SHP77 treated with DMSO at 0.1 percent for 48 hours (cell line): ENCODE results near the gene GAN.
A peak's percentile ranks its signal among the peaks of the same experiment; 100 is the strongest.
"Not testable (repeated sequence)": the region's sequence is repeated elsewhere in the genome, so short reads cannot be mapped to it uniquely, and the experiment has no call there.

Source experiments
- DNase-seq: peaks from one replicate; lab custom pipeline; 2025; lab: John Stamatoyannopoulos, UW

The GAN gene

DNA sequence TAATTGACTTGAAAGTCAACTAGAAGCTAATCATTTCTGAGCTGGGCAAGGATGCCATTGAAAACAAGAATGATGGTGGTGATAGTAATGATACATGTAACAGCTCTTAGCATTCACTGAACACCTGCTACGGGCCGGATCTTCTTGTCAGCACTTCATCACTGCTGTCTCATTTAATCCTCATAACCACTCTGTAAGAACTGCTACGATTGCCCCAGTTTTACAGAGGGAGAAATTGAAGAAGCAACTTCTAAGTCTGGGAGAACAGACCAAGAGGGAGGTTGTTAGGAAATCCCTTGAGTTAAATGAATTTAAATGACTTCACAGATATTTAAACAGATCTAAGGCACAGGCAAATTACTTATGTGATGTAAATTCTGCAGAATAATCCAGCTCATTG, 7.0 kb upstream of the GAN start:
- DNase-seq: no peak

GRCh38 chr16:81310045-81310644, 4.6 kb upstream of the GAN start:
- no peak for DNase-seq

DNA sequence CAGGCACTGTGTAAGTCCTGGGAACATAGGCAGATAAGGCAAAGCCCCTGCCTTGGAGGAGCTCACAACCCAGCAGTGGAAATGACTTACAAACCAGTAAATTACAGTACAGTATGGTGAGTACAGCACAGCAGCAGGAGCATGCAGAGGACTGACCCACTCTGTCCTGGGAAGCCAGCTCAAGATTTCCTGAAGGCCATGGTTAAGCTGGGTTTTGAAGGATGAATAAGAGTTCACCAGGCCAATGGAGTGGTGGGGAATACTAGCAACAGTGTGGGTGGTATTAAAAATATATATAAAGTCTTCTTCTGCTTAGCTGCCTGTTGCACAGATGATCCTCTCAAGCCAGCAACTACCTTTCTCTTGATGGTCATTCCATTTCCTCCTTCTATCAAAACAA, 3.0 kb upstream of the GAN start:
- no peak for DNase-seq

DNA sequence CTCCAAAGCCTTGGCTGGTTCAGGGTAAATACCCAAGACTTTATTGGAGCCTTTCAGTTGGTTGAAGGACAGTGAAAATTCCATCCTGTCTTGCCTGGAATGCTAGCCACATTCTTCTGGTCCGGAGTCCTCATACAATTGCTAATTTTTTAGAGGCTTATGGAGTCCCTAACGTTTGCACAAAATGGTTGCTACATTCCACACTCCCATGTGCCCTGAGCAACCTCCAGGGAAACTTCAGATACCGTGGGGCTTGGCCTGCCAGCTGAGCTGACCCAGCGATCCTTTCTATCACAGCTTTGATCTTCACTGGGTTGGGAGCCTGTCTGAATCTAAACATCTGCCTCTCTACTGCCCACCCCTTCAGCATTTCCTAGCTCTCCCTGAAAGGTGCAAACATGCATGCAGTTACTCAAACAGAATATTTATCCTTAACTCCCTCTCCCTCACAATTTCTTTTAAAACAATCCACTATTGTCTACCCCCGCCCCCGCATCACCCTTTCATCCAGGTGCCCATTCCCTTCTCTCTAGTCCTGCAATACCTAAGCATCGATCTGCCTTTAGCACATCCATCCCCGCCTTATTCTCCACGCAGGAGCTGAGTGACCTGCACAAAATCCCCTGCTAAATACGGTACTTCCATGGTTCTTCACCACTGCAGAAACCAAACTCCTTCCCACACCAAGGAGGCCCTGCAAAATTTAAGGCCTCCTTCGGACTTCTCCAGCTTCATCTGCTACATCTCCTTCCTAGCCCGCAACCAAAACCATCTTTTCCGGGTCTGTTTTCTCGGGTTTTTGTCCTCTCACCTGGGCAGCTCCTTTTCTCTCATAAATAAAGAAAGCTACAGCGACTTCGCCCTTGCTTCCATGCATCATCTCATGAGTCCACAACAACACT, 810 bp upstream of the GAN start:
- peak; percentile 9 for DNase-seq

- DNase-seq: peak; percentile 5
These were observed 761 bp downstream of the GAN start for GRCh38 chr16:81315271-81316175.

- DNase-seq: no peak
These were observed 1.4 kb downstream of the GAN start for GRCh38 chr16:81316176-81316496.

DNA sequence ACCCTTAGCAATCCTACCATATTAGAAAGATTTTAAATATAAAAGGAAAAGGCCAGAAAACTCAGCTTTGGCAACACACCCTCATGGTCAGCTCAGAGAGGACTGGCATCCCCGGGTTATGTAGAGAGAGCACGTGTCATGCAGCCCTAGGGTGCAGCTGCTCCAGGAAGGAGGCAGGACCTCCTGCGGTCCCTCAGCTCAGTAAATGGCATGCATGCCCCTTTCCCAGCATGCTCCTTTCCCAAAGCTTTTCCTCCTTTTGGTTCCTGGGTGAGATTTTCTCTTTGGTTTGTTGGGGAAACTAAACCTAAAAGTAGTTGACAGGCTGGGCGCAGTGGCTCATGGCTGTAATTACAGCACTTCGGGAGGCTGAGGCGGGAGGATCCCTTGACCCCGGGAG, 3.9 kb downstream of the GAN start:
- DNase-seq: no peak

- no peak for DNase-seq
These were observed 4.6 kb downstream of the GAN start for GRCh38 chr16:81319221-81319912.

GRCh38 chr16:81321039-81321438, 6.3 kb downstream of the GAN start:
- DNase-seq: no peak

GRCh38 chr16:81321536-81321935, 6.8 kb downstream of the GAN start:
- DNase-seq: no peak

DNA sequence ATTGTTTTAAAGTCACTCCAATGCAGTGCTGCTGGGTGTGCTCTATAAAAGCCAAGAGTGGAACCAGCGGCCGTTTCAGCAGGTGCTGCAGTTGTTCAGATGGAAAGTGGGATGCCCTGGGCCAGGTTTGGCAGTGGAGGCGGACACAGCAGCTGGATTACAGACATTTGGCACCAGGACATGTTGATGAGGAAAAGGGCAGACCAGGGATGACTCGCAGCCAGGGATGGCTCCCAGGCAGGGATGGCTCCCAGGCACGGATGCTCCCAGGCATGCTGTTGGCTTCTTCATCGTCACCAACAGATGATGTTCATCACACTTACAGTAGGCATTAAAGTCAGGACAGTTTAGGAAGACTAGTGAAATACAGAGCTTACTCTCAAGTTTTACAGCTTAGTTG, 10.0 kb downstream of the GAN start:
- no peak for DNase-seq

DNA sequence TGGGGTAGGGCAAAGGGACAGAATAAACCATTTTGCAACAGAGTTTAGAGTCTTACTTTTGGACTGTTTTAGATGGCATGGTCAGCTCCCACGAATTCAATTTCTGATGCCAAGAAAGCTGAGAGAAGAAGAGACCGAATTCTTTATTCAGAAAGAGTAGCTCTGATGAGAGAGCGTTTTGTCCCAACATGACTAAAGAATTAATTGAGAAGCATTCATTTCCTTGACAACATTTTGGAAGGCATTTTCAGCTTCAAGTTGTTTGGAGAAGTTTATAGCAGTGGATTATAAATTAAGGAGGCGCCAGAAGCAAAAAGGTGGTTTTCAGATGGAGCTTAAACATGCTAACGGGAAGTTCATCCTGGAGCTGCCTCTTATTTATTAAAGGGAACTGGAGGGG, 12.2 kb downstream of the GAN start:
- DNase-seq: no peak

DNA sequence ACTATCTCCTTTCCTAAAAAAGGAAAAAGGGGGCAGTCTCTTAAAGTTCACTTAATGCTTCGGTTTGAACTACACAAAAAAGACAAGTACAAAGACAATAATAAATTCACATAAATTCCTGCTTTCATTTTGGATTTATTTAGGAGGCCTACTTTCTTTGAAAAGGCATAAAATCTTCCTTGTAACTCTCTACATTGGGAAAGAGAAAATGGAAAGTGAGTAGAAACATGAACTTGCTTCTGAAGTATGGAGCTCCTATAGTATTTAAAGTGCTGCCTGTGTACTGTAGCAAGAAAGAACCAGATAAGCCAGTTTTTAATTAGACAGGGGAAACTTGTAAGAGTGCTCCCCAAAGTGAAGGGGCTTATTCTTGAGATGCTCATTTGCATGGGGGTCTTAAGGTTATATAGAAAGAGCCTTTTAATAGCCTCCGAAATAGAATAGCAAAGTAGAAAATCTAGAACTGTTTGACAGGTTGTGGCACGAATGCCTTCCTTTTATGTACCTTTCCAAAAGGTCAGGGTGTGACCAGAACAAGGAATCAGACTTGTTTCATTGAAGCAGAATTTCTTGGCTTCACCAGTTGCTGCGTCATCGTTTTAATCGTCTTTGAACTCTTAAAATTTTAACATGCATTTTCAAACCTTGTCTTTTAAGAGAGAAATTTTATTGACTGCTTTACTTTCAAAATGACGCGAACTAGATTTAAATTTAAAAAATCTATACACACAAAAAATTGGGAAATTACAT, 12.9 kb downstream of the GAN start:
- DNase-seq: no peak

DNA sequence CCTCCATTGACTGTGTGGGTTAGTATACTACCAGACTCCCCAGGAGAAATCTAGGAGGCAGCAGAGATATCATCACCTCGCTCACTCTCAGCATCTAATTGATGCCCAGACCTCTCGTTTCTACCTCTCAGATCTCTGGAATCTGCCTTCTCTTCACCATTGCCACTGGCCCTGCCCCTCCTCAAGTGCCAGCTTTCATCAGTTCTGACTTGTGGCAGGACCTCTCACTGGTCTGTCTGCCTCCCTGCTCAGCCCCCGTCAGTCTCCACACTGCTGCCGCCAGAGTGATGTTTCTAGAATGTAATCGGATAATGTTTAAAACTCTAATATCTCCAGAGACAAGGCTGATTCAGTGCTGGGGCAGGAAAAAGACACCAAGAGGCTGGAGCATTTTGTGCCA, 15.2 kb downstream of the GAN start:
- DNase-seq: no peak

DNA sequence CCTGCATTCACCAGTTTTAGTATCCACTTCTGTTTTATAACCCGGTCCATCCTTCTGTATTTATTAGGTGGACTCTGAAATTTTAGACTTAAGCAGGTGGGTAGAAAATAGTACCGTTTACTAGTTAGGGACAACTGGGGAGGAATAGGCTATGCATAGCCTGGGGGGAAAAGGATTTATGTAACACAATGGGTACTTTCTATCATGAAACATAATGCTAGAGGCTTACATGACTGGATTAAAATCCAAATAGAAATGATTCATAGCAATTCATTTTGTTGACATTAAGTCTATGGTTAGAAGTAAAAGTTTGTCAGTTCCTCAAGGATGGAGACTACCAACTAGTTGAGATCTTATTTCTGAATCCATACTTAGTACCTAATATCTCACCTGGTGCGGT, 18.6 kb downstream of the GAN start:
- DNase-seq: no peak

DNA sequence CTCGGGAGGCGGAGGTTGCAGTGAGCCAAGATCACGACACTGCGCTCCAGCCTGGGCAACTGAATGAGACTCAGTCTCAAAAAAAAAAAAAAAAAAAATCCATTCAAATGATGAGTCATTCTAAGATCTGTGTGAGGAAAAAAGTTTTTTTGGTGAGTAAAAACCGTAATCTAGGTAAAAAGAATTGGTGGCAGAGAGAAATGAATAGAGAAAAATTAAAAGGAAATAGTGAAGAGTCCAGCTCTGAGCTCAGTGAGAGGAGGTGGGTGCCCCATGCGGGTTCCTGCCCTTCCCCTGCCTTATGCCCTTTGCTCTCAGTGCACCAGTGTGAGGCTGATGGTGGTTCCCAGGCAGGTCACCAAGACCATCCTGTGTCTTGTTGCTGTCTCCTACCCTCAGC, 20.9 kb downstream of the GAN start:
- DNase-seq: no peak

DNA sequence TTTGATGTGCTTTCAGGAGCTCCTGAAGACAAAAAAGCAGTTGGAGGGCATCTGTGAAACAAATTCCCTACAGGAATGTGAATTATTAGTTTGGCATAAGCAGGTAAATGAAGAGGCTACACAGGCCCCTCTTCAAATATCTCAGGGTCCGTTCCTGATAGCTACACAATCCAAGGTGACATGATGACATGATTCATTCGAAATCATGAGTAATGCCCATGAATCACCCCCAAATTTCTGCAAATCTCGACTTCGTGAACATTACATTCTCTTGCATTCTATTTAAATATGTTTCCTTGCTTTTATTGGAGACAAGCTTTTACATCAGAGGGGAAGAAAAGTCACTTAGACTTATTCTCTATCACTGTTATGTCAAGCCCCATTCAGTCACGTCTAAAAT, 22.3 kb downstream of the GAN start:
- no peak for DNase-seq

GRCh38 chr16:81345172-81345571, 30.4 kb downstream of the GAN start:
- not testable (repeated sequence) for DNase-seq

GRCh38 chr16:81347425-81347824, 32.7 kb downstream of the GAN start:
- no peak for DNase-seq

GRCh38 chr16:81349608-81350305, 35.0 kb downstream of the GAN start:
- DNase-seq: no peak

DNA sequence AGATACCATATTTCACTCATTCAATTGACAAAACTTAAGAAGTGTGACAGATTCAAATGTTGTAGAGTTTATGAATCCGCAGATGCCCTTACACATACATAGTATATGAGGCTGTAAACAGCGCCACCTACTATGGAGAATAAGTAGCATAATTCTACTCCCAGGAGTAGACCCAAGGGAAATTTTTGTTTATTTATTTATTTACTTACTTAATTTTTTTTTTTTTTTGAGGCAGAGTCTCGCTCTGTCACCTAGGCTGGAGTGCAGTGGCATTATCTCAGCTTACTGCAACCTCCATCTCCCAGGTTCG, 35.5 kb downstream of the GAN start:
- DNase-seq: peak; percentile 23
